HG02938 (cell line): ENCODE data around the gene NME1.
"Not testable (repeated sequence)": the region's sequence is repeated elsewhere in the genome, so short reads cannot be mapped to it uniquely, and the experiment has no call there.

Experiments used
- ATAC-seq: cut with Tn5 transposase; IDR thresholded peaks from one replicate; pipeline ENCODE4 v1.9.1; 2021; ENCODE audit warnings: mild to moderate bottlenecking, moderate library complexity; ENCODE audit not compliant: unreplicated experiment

The NME1 gene

DNA sequence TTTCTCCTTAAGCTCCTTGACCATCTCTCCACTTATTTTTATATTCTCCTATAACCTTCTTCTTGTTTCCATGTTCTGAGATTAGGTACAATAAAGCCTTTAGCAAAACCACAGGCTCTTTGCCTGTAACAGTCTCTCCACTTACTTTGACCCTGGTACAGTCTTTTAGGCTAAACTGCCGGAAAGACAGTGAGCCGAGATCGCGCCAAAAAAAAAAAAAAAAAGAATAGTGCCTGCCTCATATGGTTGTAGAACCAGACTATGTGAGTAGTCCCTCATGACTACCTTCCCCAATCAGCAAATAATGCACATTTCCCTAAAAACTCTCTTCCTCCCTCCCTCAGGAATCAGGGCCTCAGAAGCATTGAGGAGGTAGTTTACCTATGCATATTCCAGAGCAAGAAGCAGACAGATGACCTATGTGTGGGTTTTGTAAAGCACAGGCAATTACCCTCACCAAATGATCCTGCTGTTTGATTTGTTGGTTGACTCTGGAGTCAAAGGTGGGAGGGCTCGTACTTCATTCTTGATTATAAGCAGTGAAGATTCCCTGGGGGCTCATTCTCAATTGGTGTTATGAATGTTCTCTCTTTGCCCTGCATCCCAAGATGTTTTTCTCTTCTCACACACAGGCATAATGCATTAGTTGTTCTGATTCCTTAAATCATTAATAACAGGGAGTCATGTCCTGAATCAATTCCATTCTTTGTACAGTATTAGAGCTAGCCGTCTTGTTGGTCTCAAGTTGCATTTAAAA, 8.9 kb upstream of the NME1 start:
- ATAC-seq, result no peak

DNA sequence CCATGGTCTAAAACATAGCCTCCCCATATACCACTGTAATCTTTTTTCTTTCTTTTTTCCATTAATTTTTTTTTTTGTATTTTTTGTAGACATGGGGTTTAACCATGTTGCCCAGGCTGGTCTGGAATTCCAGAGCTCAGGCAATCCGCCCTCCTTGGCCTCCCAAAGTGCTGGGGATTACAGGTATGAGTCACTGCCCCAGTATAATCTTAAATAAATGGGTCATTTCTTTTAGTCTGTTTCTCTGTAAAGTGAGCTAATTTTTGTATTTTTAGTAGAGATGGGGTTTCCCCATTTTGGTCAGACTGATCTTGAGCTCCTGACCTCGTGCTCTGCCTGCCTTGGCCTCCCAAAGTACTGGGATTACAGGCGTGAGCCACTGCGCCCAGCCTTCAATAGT, 5.7 kb upstream of the NME1 start:
- ATAC-seq, result no peak

DNA sequence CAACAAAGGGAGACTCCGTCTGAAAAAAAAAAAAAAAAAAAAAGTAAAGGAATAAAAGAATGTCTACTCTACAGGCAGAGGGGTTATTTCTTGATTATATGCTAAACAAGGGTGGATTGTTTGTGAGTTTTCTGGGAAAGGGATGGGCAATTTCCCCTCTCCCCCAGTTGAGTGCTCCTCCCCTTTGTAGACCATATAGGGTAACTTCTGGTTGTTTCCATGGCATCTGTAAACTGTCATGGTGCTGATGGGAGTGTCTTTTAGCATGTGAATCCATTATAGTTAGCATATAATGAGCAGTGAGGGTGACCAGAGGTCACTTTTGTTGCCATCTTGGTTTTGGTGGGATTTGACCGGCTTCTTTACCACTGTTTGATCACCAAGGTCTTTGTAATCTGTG, 4.2 kb upstream of the NME1 start:
- ATAC-seq, result no peak

DNA sequence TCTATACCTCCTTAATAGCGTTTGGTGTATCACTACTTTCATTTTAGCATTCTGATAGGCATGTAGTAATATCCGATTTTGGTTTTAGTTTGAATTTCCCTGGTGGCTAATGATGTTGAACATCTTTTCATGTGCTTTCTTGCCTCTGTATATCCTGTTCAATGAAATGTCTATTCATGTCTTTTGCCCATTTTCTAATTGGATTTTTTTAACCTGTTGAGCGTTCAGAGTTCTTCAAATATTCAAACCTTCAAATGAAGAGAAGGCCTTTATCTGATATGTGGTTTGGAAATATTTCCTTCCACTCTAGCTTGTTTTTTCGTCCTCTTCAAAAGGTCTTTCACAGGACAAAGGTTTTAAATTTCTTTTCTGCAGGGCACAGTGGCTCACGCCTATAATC, 2.4 kb upstream of the NME1 start:
- ATAC-seq, result no peak

DNA sequence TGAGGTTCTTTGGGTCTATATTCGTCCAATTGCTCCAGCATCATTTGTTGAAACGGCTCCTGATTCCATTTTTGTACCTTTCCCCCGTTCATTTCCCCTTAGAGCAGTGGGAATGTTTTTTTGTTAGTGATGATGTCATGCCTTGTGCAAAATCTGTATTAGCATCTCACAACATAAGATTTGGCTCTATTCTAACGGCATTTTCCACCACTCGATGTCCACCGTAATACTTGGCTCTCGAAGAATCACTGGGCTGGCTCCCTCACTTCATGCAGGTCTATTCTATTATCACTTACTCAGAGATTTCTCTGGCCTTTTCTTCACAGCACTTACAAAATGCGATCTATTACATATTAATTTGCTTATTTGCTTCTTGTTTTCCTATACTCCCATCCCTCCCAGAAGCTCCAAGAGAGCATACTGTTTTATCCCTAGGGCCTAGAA, 571 bp upstream of the NME1 start:
- ATAC-seq, result peak; percentile 1

DNA sequence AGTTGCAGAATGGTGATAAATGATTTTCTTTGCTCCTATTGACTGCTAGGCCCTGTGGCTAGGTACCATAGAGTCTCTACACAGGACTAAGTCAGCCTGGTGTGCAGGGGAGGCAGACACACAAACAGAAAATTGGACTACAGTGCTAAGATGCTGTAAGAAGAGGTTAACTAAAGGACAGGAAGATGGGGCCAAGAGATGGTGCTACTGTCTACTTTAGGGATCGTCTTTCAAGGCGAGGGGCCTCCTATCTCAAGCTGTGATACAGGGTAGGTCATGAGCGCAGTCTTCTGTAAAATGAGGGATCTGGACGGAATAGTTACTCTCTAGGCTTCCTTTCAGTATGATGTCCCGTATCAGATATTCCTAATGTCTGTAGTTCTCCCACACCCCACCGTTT, 817 bp downstream of the NME1 start:
- no peak for ATAC-seq

DNA sequence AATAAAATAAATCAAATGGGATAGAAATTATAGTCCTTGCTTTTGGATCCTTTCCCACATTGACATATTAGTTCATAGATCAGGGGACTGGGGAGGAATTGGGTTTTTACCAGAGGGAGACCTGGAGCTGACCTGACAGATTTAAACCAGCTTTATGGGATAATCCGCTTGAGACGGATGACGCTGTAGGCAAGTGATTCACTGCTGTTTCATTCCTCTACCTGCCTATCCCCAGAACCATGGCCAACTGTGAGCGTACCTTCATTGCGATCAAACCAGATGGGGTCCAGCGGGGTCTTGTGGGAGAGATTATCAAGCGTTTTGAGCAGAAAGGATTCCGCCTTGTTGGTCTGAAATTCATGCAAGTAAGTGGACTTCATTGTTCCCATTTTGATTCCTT, 2.1 kb downstream of the NME1 start:
- no peak for ATAC-seq

DNA sequence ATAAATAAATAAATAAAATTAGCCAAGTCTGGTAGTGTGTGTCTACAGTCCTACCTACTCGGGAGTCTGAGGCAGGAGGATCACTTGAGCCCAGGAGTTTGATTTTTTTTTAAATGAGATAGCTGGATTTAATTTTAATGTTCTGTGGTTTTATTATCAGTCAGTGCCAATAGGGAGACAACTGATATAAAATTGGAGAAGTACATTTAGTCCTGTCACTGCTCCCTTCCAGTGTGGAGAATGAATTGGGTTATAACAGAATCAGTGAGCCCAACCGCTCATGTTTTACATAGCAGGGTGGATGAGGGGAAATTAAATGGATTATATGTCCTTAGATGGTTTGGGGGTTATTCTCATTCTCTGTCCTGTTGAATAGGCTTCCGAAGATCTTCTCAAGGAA, 6.2 kb downstream of the NME1 start:
- no peak for ATAC-seq

DNA sequence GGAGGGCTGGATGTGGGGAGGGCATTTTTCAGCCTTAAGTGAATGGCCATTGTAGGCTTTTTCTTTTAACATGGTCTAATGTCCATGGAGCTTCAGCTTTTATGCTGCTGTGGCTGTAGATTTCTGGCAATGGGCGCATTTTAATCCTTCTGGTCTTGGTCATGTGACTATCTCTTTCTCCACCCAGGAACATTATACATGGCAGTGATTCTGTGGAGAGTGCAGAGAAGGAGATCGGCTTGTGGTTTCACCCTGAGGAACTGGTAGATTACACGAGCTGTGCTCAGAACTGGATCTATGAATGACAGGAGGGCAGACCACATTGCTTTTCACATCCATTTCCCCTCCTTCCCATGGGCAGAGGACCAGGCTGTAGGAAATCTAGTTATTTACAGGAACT, 8.2 kb downstream of the NME1 start:
- no peak for ATAC-seq

DNA sequence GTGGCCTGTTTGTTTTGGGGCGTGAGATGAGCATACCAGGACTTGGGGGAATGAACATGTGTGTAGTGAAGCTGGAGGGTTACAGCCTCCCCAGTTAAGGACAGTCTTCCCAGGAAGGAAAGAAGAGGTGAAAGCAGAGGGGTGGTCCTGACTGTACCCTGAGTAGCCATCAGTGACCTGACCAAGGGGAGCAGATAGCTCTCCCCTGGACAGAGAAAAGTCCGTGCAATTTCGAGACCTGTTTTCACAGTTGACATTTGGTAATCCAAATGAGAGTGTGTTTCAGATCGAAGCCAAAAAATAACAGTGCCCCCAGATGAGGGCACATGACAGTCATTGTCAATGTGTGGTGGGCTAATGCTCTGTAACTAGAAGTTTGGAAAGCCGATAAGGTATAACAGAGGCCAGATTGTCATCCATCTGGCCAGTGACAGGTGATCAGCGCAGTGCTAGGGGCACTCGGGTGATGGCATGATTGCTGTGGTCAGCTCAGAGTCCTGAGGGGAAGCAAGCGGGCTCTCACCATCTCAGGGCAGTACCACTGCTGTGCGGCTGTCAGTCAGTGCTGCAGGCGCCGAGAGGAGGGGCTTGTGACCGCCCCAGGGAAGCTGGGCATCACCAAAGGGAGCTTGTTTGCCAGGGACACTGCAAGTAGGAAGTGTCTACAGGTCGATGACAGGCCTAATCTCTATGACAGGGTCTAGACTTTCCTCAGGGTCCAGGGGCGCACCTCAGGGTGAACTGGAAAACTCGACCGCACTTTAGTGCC, 11.7 kb downstream of the NME1 start:
- ATAC-seq, result no peak

DNA sequence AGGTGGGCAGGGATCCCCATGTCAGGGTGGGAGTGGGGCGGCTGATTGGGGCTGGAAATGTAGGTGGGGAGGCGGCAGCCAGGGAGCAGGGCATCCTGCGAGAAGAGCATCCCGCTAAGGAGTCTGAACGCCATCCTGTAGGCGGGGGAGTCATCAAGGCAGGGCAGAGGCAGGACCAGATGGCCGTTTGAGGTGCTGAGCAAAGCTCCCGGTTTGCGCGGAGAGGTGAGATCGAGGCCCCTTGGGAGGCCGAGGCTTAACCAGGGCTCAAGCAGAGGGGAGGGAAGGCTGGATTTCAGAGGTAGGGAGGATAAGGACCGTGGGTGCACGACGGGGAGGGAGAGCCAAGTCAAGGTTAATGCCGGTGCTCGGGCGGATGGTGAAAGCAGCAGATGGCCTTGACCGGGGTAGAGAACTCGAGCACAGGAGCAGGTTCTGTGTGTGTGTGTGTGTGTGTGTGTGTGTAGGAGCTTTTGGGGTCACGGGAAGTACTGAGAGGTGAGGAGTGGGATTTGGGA, 12.4 kb downstream of the NME1 start:
- ATAC-seq, result no peak

DNA sequence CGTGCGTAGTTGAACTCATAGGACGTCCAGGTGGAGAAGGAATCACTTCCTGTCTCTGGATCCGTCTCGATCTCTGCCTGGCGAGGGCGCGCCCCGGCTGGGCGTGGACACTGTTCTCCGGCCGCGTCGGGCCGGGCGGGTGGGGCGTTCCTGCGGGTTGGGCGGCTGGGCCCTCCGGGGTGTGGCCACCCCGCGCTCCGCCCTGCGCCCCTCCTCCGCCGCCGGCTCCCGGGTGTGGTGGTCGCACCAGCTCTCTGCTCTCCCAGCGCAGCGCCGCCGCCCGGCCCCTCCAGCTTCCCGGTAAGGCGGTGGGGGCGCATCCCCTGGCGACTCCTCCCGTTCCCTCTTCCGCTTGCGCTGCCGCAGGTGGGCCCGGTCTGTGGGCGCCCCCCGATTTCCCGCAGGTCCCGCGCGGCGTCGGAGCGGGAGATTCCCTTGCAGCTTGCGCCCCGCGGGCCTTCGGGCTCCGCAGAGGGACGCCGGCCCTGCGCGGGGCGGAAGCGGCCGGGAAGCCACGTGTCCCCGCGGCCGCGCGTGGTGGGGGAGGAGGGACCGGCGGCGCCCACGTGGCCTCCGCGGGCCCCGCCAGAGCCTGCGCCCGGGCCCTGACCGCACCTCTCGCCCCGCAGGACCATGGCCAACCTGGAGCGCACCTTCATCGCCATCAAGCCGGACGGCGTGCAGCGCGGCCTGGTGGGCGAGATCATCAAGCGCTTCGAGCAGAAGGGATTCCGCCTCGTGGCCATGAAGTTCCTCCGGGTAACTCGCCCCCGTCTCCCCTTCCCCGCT, 13.0 kb downstream of the NME1 start, which contains the start of gene NME2:
NME2 (plus strand) TSS at position 214 of the 789 bp plus-strand sequence; CDS start at position 634, 420 bp downstream.
- peak; percentile 69 for ATAC-seq

DNA sequence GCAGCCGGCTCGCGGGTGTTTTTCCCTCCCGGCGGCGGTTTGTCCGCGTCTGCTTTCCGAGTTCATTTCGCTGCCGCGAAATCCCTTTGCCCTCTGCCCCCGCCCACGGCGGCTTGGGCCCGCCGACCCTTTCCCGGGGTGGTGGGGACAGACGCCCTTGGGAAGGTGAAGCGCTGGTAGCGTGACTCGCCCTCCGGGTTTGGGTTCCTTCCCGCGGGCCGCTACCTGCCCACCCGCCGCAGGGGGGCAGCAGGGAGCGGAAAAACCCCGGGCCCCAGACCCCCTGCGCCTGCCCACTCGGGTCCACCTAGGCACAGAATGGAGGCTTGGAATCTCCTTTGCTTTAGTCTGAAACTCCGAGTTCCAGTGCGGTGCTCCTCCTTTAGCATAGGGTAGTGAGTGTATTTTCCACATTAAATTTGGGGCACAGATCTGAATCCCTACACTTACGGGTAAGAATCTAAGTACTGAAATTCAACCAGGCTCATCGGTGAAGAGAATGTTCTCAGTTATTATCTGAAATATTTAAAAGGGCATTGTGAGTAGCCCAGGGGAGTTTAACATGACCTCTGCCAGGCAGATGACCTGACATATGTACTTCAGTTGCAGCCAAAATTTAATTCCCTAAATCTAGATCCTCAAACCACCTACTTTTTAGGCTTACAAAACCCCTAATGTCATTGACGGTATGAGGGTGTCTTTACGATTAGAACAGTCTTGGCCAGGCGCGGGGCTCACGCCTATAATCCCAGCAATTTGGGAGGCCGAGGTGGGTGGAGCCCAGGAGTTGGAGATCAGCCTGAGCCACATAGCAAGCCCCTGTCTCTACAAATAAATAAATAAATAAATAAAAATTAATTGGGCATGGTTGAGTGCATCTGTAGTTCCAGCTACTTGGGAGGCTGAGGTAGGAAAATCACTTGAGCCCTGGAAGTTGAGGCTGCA, 13.9 kb downstream of the NME1 start:
- ATAC-seq, result peak; percentile 46

DNA sequence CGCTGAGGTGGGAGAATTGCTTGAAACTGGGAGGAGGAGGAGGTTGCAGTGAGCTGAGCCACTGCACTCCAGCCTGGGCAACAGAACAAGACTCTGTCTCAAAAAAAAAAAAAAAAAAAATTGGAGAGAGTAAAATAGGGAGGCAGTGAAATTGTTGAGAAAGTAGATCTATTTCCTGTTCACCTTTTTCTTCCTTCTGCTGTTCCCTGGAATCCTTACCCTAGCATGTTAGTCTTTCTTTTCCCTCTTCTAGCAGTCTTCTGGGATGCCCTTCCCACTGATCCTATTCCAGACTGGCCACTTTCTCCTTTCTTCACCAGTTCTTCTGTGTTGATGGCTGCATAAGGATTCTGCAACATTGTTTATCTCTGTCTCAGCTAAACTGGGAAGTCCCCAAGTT, 16.0 kb downstream of the NME1 start:
- ATAC-seq, result no peak

DNA sequence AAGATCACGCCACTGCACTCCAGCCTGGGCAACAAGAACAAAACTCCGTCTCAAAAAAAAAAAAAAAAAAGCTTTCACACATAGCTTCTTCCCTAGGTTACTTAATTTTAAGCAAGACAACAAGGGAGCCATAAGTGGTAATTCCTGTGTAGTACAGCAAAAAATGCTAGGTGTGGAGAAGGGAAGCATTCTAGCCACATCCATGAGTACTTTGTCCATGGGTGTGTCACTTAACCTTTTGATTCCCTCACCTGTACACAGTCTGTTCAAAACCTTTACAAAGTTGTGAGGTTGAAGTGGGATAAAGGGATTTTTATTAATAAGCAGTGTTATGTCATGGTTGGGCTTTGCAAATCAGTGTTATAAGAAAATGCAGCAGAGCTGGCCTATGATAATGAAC, 17.4 kb downstream of the NME1 start:
- ATAC-seq, result no peak

DNA sequence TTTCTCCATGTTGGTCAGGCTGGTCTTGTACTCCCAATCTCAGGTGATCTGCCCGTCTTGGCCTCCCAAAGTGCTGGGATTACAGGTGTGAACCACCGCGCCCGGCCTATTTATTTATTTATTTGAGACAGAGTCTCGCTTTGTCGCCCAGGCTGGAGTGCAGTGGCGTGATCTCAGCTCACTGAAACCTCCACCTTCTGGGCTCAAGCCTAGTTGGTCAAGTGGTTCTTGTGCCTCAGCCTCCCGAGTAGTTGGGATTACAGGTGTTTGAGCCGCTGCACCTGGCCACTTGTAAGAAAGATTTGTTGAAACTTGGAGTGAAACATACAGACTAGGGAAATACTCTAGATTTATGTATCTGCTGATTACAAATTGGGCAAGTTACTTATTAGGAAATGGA, 18.7 kb downstream of the NME1 start:
- not testable (repeated sequence) for ATAC-seq

DNA sequence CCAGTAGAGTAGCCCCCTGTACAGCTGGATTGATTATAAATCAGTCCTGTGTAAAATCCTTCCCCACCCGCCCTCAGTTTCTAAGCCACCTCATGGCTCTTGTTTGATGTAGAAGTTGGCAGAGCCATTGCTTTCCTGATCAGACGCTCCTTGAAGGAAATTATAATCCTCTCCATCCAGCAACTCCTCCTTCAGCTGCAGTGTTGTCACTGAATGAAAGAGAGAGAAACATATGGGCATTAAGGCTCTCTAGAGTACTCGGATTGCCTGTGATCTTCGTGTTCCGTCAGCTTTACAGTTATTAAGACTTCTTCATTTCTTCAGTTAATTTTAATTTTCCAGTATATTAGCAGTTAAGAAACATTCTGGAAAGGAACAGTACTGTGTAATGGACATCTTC, 27.1 kb downstream of the NME1 start:
- no peak for ATAC-seq

DNA sequence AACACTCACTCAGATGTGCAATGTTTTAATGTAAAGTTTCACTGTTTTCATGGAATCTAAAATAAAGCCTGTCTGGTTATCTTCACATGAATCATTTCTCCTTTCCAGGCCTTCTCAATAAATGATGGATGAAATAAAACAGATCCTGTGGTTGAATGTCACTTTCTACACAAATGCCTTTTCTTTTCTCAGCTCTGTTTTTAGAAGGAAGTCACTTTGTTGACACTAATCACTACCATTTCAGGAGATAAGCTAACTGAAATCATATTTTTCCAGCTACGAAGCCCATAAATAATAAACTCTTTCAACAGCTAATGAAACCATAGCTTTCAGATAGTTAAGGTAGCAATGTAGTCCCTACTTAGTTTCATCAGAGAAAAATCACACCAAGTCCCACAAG, 30.8 kb downstream of the NME1 start:
- ATAC-seq, result no peak

DNA sequence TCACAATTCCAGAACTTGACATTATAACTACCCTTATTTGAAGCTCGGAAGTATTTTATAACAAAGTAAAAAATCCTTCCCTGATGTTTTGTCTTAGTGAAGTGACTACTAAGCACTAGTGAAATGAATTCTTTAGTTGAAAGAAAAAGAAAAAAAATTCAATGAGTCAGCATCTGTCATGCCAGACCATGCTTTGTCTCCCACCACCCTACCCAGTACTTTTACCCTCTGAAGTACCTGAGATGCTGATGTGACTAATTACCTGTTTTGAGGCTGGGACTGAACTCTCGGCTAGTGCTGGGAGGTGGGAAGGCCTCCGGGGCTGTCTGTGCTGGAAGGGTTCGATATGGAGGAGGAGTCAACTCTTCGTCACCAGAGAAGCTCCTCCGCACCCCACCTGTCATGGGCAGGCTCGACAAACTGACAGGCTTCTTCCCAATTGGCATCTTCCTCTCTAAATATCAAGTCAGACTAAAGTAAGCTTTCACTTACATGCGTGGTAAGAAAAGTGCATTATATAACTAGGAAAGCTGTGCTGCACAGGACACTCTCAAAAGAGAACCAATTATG, 32.5 kb downstream of the NME1 start:
- ATAC-seq, result no peak

DNA sequence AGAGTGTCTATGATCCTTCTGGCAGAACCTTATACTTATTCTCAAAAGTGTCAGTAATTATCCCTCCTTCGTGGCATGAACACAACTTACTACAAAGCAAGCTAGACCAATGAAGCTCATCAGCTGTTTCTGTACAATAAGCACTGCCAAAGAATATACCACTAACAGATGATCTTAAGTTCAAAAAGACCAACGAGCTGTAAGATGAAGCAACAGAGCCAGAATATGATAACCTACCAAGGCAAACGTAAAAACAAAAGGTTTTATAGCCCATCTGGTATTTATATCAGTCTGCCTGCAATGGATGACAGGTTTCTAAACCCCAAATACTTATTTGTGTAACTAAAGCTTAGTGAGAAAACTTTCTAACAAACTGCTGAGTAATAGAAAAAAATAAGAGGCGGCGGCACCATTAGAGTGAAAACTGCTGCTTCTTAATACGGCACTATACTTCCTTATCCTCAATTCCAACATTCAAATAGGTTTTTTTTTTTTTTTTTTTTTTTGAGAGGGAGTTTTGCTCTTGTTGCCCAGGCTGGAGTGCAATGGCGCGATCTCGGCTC, 35.0 kb downstream of the NME1 start:
- no peak for ATAC-seq
